GM23338 (cell line): ENCODE measurements around the gene CENPT. TPM values are rescaled to one million over a fixed set of nuclear protein-coding genes. Genes with fewer than 3 reads are reported as not detected.

ENCODE experiments used
- ATAC-seq: fragments of 200-7000 bp; cut with Tn5 transposase; 3 replicates; pipeline ENCODE4 v1.9.1; 2020
- DNase-seq: peaks from one replicate; pipeline ENCODE4 v3.0.0-alpha.2; 2015; ENCODE audit warnings: low spot score
- H2AFZ ChIP-seq: fragments of 200-600 bp; sonication (generic); 2 replicates; pipeline ENCODE4 v1.8.0; 2016; ENCODE audit warnings: antibody characterized with exemption, mild to moderate bottlenecking, moderate library complexity
- H3F3A ChIP-seq: fragments of 200-600 bp; sonication (generic); replicated peaks from 2 replicates; pipeline ENCODE4 v1.8.0; 2017; ENCODE audit warnings: antibody characterized with exemption, mixed run types, low read depth
- H3K27ac ChIP-seq: fragments of 200-600 bp; sonication (generic); 2 replicates; pipeline ENCODE4 v1.6.1; 2016; ENCODE audit warnings: low read depth
- H3K27me3 ChIP-seq: fragments of 200-600 bp; sonication (generic); 2 replicates; pipeline ENCODE4 v1.8.0; 2016; ENCODE audit warnings: mild to moderate bottlenecking, mixed run types, moderate library complexity; ENCODE audit not compliant: insufficient read depth
- H3K36me3 ChIP-seq: fragments of 200-600 bp; sonication (generic); 2 replicates; pipeline ENCODE4 v1.8.0; 2016; ENCODE audit warnings: mild to moderate bottlenecking; ENCODE audit not compliant: insufficient read depth
- H3K4me1 ChIP-seq: fragments of 200-600 bp; sonication (generic); 2 replicates; pipeline ENCODE4 v1.8.0; 2016; ENCODE audit warnings: mild to moderate bottlenecking, moderate library complexity; ENCODE audit not compliant: insufficient read depth
- H3K4me2 ChIP-seq: fragments of 200-600 bp; sonication (generic); 2 replicates; pipeline ENCODE4 v1.7.1; 2017; ENCODE audit warnings: mixed run types
- H3K4me3 ChIP-seq: fragments of 200-600 bp; sonication (generic); 2 replicates; pipeline ENCODE4 v1.6.1; 2016; ENCODE audit warnings: mixed run types
- H3K79me2 ChIP-seq: fragments of 200-600 bp; sonication (generic); replicated peaks from 2 replicates; pipeline ENCODE4 v1.8.0; 2017; ENCODE audit warnings: mild to moderate bottlenecking; ENCODE audit not compliant: insufficient read depth
- H3K9me2 ChIP-seq: fragments of 200-600 bp; sonication (generic); 2 replicates; pipeline ENCODE4 v1.8.0; 2017; ENCODE audit not compliant: insufficient read depth
- H4K20me1 ChIP-seq: fragments of 200-600 bp; sonication (generic); replicated peaks from 2 replicates; pipeline ENCODE4 v1.8.0; 2017; ENCODE audit warnings: mild to moderate bottlenecking; ENCODE audit not compliant: insufficient read depth
- H3K27ac Mint-ChIP-seq: 2 replicates; pipeline ENCODE4 v1.8.0; 2020; ENCODE audit warnings: inconsistent platforms, mild to moderate bottlenecking, moderate library complexity, mixed read lengths
- H3K27me3 Mint-ChIP-seq: 3 replicates; pipeline ENCODE4 v1.8.0; 2022; ENCODE audit warnings: low read depth, mild to moderate bottlenecking, moderate library complexity, mixed read lengths, inconsistent platforms; ENCODE audit not compliant: insufficient read depth, poor library complexity
- H3K36me3 Mint-ChIP-seq: 3 replicates; pipeline ENCODE4 v1.8.0; 2021; ENCODE audit warnings: low read depth, mild to moderate bottlenecking, inconsistent platforms, moderate library complexity, mixed read lengths
- H3K4me1 Mint-ChIP-seq: 3 replicates; pipeline ENCODE4 v1.8.0; 2020; ENCODE audit warnings: mild to moderate bottlenecking, inconsistent platforms, mixed read lengths
- H3K4me3 Mint-ChIP-seq: 3 replicates; pipeline ENCODE4 v1.8.0; 2021; ENCODE audit warnings: moderate library complexity, mild to moderate bottlenecking, inconsistent platforms, mixed read lengths
- H3K9me3 Mint-ChIP-seq: 3 replicates; pipeline ENCODE4 v1.8.0; 2020; ENCODE audit warnings: moderate library complexity, mild to moderate bottlenecking, inconsistent platforms, mixed read lengths
- CREB1 ChIP-seq: fragments of 250-450 bp; sonication (Bioruptor Pico); IDR thresholded peaks from 2 replicates; pipeline ENCODE4 v1.5.0; 2020; ENCODE audit warnings: low read depth, mild to moderate bottlenecking, moderate library complexity
- CTCF ChIP-seq, 2 experiments: fragments of 200-600 bp in 1 of 2; sonication (generic) in 1 of 2; conservative IDR thresholded peaks; 2 replicates each; pipeline versions ENCODE4 v1.5.1 to v1.6.1; 2016 to 2017; ENCODE audit warnings: antibody characterized with exemption in 2 of 2, low read depth in 2 of 2, mild to moderate bottlenecking in 2 of 2, moderate library complexity in 1 of 2
- ETS1 ChIP-seq: IDR thresholded peaks from 2 replicates; pipeline ENCODE4 v1.6.1; 2016; ENCODE audit warnings: antibody characterized with exemption
- EZH2 ChIP-seq: fragments of 200-600 bp; sonication (generic); IDR thresholded peaks from one replicate; pipeline ENCODE4 v1.8.0; 2017; ENCODE audit warnings: antibody characterized with exemption, mild to moderate bottlenecking, low read depth; ENCODE audit not compliant: unreplicated experiment
- JUNB ChIP-seq: IDR thresholded peaks from one replicate; pipeline ENCODE4 v1.6.1; 2016; ENCODE audit warnings: antibody characterized with exemption; ENCODE audit not compliant: unreplicated experiment
- NANOG ChIP-seq: IDR thresholded peaks from 2 replicates; pipeline ENCODE4 v1.6.1; 2016; ENCODE audit warnings: antibody characterized with exemption, borderline replicate concordance
- REST ChIP-seq: IDR thresholded peaks from one replicate; pipeline ENCODE4 v1.6.1; 2018; ENCODE audit warnings: antibody characterized with exemption; ENCODE audit not compliant: unreplicated experiment
- STAT1 ChIP-seq: IDR thresholded peaks from one replicate; pipeline ENCODE4 v1.6.1; 2016; ENCODE audit warnings: antibody characterized with exemption; ENCODE audit not compliant: unreplicated experiment
- ZNF114 ChIP-seq: fragments of 250-450 bp; sonication (Bioruptor Pico); IDR thresholded peaks from 2 replicates; pipeline ENCODE4 v1.5.0; 2020; ENCODE audit warnings: mild to moderate bottlenecking, moderate library complexity
- polyA plus RNA-seq: library from polyadenylated mRNA; unstranded; fragments of >200 nt; fragmentation: Nextera tagmentation; extraction: Ambion mirVana; gene quantifications from 2 replicates; pipeline ENCODE4 v1.2.1, GENCODE V29; 2016
- total RNA-seq: library from RNA; depleted of rRNA; stranded (reverse); fragments of >200 nt; shearing (Covaris generic); gene quantifications from 2 replicates; pipeline ENCODE4 v1.2.3, GENCODE V29; 2014

The CENPT gene
- total and polyA plus RNA-seq, 2 experiments from 2014 or later: 55.4 to 63.8 TPM

- 0 out of 2 replicates have a peak, but pooled peaks cover 3% of the 10 kb centered on the region for H3K4me1 ChIP-seq
- H3K4me3 Mint-ChIP-seq: peak overlapping the region; percentile 84
- no peaks in the 10 kb centered on the region for H3K36me3 ChIP-seq
- H3K4me3 ChIP-seq: peak overlapping the region; percentile 92
- TF ChIP-seq CTCF (conservative IDR thresholded peaks at IDR 0.05; ENCODE audit: low read depth in 2 of 2) (no peak), EZH2 (no peak), CREB1 (CRISPR knock-in tag) (no peak), NANOG (no peak), JUNB (no peak), ETS1 (no peak), REST (no peak), ZNF114 (CRISPR knock-in tag) (no peak)
- peak overlapping the region; percentile 99 for H3K4me2 ChIP-seq
- H3K27ac Mint-ChIP-seq: no peak overlapping the region
- no peaks in the 10 kb centered on the region; the same call in 1 of the 2 replicates for H3K79me2 ChIP-seq
- ATAC-seq (no peak; the same call in 2 of the 3 replicates), DNase-seq (no peak)
- no peaks in the 10 kb centered on the region for H3K9me2 ChIP-seq
- no peaks in the 10 kb centered on the region for H3F3A ChIP-seq
- H2AFZ ChIP-seq: peak overlapping the region; percentile 84
- H3K27ac ChIP-seq: no peak overlapping the region
- no peaks in the 10 kb centered on the region for H3K9me3 Mint-ChIP-seq
- peaks cover 26% of the 10 kb centered on the region for H3K36me3 Mint-ChIP-seq
- peaks cover 9% of the 10 kb centered on the region for H3K27me3 Mint-ChIP-seq
- no peaks in the 10 kb centered on the region for H3K27me3 ChIP-seq
- 0 out of 2 replicates have a peak, but pooled peaks cover 3% of the 10 kb centered on the region for H4K20me1 ChIP-seq
- peaks cover 10% of the 10 kb centered on the region for H3K4me1 Mint-ChIP-seq
Measured at GRCh38 chr16:67833030-67833414, 14.5 kb downstream of the CENPT start.

GRCh38 chr16:67828651-67829050, 18.8 kb downstream of the CENPT start:
- Mint-ChIP-seq H3K4me3 (no peak overlapping the region), H3K4me1 (peaks cover 22% of the 10 kb centered on the region), H3K27me3 (peaks cover 13% of the 10 kb centered on the region), H3K36me3 (peaks cover 39% of the 10 kb centered on the region), H3K27ac (no peak overlapping the region), H3K9me3 (no peaks in the 10 kb centered on the region)
- ATAC-seq: no peak
- Histone ChIP-seq H3F3A (no peaks in the 10 kb centered on the region), H3K9me2 (no peaks in the 10 kb centered on the region), H2AFZ (no peak overlapping the region), H3K4me1 (0 out of 2 replicates have a peak, but pooled peaks cover 3% of the 10 kb centered on the region), H3K27ac (no peak overlapping the region), H4K20me1 (0 out of 2 replicates have a peak, but pooled peaks cover 3% of the 10 kb centered on the region), H3K79me2 (no peaks in the 10 kb centered on the region; the same call in 1 of the 2 replicates), H3K27me3 (no peaks in the 10 kb centered on the region), H3K36me3 (no peaks in the 10 kb centered on the region; the same call in 1 of the 2 replicates), H3K4me3 (no peak overlapping the region), H3K4me2 (no peak overlapping the region)
- DNase-seq: no peak
- TF ChIP-seq REST (no peak), JUNB (no peak), ETS1 (no peak), EZH2 (no peak), NANOG (no peak), STAT1 (no peak), ZNF114 (CRISPR knock-in tag) (no peak)
